ENCODE results near the gene PPP6C. TPM values are rescaled to one million over a fixed set of nuclear protein-coding genes. Genes with fewer than 3 reads are reported as not detected.

PPP6C gene
- total and polyA plus RNA-seq, 2 experiments from 2014 or later = 31.9 to 46.4 TPM

DNA sequence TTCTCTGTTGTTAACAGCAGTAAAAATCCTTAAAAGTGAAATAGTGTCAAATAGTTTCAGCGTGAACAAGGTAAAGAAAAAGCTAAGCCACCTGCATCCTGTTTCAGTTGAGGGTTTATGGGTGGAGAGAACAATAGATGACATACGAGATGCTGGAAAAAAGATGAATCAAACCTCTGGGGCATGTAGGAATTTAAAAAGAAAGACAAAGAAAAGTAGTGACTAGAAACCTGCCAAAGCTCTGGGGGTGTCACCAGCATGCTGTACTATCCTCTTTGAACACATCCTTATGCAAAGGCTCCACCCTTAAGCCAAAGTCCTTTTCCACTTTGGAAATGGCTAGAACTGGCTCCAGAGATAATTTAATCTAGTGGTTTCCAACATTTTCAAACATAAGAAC lies 68.5 kb downstream of the PPP6C start:
- H3K27me3 Mint-ChIP-seq (ENCODE audit: insufficient read depth, low read depth, poor library complexity) = peaks cover 5% of the 10 kb centered on the region
- DNase-seq (ENCODE audit: low spot score) (peak; percentile 58), ATAC-seq (peak; percentile 53)
- H3K27ac Mint-ChIP-seq = no peak overlapping the region
- Histone ChIP-seq H3K79me2 (replicated peaks; ENCODE audit: insufficient read depth) (peaks cover 77% of the 10 kb centered on the region), H3K27ac (ENCODE audit: low read depth) (no peak overlapping the region), H3K36me3 (ENCODE audit: insufficient read depth) (no peaks in the 10 kb centered on the region), H3K9me2 (ENCODE audit: insufficient read depth) (no peaks in the 10 kb centered on the region), H4K20me1 (replicated peaks; ENCODE audit: insufficient read depth) (peaks cover 7% of the 10 kb centered on the region; the same call in 1 of the 2 replicates), H3K4me1 (ENCODE audit: insufficient read depth) (peaks cover 6% of the 10 kb centered on the region), H3K4me3 (no peak overlapping the region), H3K27me3 (ENCODE audit: insufficient read depth) (no peaks in the 10 kb centered on the region), H3F3A (replicated peaks; ENCODE audit: low read depth) (no peaks in the 10 kb centered on the region), H3K4me2 (no peak overlapping the region), H2AFZ (no peak overlapping the region)
- no peak overlapping the region; the same call in 2 of the 3 replicates for H3K4me3 Mint-ChIP-seq
- TF ChIP-seq, protein P1, sequence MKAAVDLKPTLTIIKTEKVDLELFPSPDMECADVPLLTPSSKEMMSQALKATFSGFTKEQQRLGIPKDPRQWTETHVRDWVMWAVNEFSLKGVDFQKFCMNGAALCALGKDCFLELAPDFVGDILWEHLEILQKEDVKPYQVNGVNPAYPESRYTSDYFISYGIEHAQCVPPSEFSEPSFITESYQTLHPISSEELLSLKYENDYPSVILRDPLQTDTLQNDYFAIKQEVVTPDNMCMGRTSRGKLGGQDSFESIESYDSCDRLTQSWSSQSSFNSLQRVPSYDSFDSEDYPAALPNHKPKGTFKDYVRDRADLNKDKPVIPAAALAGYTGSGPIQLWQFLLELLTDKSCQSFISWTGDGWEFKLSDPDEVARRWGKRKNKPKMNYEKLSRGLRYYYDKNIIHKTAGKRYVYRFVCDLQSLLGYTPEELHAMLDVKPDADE (IDR thresholded peaks at IDR 0.05) = no peak
- TF ChIP-seq EZH2phosphoT487 (IDR thresholded peaks at IDR 0.05; ENCODE audit: unreplicated experiment) (no peak), STAT1 (IDR thresholded peaks at IDR 0.05; ENCODE audit: unreplicated experiment) (no peak), ZNF331 (CRISPR knock-in tag; IDR thresholded peaks at IDR 0.05; ENCODE audit: low read depth) (no peak), NANOG (IDR thresholded peaks at IDR 0.05; ENCODE audit: borderline replicate concordance) (no peak), EZH2 (IDR thresholded peaks at IDR 0.05; ENCODE audit: low read depth, unreplicated experiment) (no peak), POLR2AphosphoS5 (IDR thresholded peaks at IDR 0.05; ENCODE audit: low read depth) (no peak), ZNF114 (CRISPR knock-in tag; IDR thresholded peaks at IDR 0.05) (no peak), JUNB (IDR thresholded peaks at IDR 0.05; ENCODE audit: unreplicated experiment) (no peak), CREB1 (CRISPR knock-in tag; IDR thresholded peaks at IDR 0.05; ENCODE audit: low read depth) (no peak)
- TF ChIP-seq, protein P2, sequence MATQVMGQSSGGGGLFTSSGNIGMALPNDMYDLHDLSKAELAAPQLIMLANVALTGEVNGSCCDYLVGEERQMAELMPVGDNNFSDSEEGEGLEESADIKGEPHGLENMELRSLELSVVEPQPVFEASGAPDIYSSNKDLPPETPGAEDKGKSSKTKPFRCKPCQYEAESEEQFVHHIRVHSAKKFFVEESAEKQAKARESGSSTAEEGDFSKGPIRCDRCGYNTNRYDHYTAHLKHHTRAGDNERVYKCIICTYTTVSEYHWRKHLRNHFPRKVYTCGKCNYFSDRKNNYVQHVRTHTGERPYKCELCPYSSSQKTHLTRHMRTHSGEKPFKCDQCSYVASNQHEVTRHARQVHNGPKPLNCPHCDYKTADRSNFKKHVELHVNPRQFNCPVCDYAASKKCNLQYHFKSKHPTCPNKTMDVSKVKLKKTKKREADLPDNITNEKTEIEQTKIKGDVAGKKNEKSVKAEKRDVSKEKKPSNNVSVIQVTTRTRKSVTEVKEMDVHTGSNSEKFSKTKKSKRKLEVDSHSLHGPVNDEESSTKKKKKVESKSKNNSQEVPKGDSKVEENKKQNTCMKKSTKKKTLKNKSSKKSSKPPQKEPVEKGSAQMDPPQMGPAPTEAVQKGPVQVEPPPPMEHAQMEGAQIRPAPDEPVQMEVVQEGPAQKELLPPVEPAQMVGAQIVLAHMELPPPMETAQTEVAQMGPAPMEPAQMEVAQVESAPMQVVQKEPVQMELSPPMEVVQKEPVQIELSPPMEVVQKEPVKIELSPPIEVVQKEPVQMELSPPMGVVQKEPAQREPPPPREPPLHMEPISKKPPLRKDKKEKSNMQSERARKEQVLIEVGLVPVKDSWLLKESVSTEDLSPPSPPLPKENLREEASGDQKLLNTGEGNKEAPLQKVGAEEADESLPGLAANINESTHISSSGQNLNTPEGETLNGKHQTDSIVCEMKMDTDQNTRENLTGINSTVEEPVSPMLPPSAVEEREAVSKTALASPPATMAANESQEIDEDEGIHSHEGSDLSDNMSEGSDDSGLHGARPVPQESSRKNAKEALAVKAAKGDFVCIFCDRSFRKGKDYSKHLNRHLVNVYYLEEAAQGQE (IDR thresholded peaks at IDR 0.05; ENCODE audit: unreplicated experiment) = no peak
- TF ChIP-seq, protein P3, sequence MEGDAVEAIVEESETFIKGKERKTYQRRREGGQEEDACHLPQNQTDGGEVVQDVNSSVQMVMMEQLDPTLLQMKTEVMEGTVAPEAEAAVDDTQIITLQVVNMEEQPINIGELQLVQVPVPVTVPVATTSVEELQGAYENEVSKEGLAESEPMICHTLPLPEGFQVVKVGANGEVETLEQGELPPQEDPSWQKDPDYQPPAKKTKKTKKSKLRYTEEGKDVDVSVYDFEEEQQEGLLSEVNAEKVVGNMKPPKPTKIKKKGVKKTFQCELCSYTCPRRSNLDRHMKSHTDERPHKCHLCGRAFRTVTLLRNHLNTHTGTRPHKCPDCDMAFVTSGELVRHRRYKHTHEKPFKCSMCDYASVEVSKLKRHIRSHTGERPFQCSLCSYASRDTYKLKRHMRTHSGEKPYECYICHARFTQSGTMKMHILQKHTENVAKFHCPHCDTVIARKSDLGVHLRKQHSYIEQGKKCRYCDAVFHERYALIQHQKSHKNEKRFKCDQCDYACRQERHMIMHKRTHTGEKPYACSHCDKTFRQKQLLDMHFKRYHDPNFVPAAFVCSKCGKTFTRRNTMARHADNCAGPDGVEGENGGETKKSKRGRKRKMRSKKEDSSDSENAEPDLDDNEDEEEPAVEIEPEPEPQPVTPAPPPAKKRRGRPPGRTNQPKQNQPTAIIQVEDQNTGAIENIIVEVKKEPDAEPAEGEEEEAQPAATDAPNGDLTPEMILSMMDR (conservative IDR thresholded peaks at IDR 0.05; ENCODE audit: low read depth in 2 of 2) = no peak
- TF ChIP-seq, protein P4, sequence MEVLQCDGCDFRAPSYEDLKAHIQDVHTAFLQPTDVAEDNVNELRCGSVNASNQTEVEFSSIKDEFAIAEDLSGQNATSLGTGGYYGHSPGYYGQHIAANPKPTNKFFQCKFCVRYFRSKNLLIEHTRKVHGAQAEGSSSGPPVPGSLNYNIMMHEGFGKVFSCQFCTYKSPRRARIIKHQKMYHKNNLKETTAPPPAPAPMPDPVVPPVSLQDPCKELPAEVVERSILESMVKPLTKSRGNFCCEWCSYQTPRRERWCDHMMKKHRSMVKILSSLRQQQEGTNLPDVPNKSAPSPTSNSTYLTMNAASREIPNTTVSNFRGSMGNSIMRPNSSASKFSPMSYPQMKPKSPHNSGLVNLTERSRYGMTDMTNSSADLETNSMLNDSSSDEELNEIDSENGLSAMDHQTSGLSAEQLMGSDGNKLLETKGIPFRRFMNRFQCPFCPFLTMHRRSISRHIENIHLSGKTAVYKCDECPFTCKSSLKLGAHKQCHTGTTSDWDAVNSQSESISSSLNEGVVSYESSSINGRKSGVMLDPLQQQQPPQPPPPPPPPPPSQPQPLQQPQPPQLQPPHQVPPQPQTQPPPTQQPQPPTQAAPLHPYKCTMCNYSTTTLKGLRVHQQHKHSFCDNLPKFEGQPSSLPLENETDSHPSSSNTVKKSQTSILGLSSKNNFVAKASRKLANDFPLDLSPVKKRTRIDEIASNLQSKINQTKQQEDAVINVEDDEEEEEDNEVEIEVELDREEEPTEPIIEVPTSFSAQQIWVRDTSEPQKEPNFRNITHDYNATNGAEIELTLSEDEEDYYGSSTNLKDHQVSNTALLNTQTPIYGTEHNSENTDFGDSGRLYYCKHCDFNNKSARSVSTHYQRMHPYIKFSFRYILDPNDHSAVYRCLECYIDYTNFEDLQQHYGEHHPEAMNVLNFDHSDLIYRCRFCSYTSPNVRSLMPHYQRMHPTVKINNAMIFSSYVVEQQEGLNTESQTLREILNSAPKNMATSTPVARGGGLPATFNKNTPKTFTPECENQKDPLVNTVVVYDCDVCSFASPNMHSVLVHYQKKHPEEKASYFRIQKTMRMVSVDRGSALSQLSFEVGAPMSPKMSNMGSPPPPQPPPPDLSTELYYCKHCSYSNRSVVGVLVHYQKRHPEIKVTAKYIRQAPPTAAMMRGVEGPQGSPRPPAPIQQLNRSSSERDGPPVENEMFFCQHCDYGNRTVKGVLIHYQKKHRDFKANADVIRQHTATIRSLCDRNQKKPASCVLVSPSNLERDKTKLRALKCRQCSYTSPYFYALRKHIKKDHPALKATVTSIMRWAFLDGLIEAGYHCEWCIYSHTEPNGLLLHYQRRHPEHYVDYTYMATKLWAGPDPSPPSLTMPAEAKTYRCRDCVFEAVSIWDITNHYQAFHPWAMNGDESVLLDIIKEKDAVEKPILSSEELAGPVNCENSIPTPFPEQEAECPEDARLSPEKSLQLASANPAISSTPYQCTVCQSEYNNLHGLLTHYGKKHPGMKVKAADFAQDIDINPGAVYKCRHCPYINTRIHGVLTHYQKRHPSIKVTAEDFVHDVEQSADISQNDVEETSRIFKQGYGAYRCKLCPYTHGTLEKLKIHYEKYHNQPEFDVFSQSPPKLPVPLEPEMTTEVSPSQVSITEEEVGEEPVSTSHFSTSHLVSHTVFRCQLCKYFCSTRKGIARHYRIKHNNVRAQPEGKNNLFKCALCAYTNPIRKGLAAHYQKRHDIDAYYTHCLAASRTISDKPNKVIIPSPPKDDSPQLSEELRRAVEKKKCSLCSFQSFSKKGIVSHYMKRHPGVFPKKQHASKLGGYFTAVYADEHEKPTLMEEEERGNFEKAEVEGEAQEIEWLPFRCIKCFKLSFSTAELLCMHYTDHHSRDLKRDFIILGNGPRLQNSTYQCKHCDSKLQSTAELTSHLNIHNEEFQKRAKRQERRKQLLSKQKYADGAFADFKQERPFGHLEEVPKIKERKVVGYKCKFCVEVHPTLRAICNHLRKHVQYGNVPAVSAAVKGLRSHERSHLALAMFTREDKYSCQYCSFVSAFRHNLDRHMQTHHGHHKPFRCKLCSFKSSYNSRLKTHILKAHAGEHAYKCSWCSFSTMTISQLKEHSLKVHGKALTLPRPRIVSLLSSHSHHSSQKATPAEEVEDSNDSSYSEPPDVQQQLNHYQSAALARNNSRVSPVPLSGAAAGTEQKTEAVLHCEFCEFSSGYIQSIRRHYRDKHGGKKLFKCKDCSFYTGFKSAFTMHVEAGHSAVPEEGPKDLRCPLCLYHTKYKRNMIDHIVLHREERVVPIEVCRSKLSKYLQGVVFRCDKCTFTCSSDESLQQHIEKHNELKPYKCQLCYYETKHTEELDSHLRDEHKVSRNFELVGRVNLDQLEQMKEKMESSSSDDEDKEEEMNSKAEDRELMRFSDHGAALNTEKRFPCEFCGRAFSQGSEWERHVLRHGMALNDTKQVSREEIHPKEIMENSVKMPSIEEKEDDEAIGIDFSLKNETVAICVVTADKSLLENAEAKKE (CRISPR knock-in tag; IDR thresholded peaks at IDR 0.05) = no peak
- H3K4me1 Mint-ChIP-seq = peaks cover 14% of the 10 kb centered on the region; the same call in 2 of the 3 replicates
- H3K9me3 Mint-ChIP-seq = no peaks in the 10 kb centered on the region
- peaks cover 10% of the 10 kb centered on the region for H3K36me3 Mint-ChIP-seq (ENCODE audit: low read depth)
